DOHH2 (cell line): ENCODE data around the gene ZC3H7A.

Source experiments
- CTCF ChIP-seq: fragments of 200-600 bp; sonication (generic); IDR thresholded peaks from one replicate; pipeline ENCODE4 v1.5.1; 2014; ENCODE audit warnings: antibody characterized with exemption, mild to moderate bottlenecking, low read depth, low read length; ENCODE audit not compliant: poor library complexity, severe bottlenecking
- EZH2phosphoT487 ChIP-seq: fragments of 200-600 bp; sonication (generic); IDR thresholded peaks from 2 replicates; pipeline ENCODE4 v1.6.1; 2017; ENCODE audit warnings: borderline replicate concordance, mild to moderate bottlenecking, antibody characterized with exemption, low read length, moderate library complexity, mixed read lengths

- no peak for TF ChIP-seq CTCF
- no peak for TF ChIP-seq EZH2phosphoT487
Measured at GRCh38 chr16:11800382-11800718, 3.3 kb upstream of the ZC3H7A start.
